NCI-H345 treated with DMSO at 0.1 percent for 48 hours (cell line): ENCODE measurements around the gene FXN.
"Not testable (repeated sequence)": the region's sequence is repeated elsewhere in the genome, so short reads cannot be mapped to it uniquely, and the experiment has no call there.

Source experiments
- DNase-seq: peaks from one replicate; lab custom pipeline; 2025; ENCODE audit not compliant: unreplicated experiment; lab: John Stamatoyannopoulos, UW

Gene FXN

DNA sequence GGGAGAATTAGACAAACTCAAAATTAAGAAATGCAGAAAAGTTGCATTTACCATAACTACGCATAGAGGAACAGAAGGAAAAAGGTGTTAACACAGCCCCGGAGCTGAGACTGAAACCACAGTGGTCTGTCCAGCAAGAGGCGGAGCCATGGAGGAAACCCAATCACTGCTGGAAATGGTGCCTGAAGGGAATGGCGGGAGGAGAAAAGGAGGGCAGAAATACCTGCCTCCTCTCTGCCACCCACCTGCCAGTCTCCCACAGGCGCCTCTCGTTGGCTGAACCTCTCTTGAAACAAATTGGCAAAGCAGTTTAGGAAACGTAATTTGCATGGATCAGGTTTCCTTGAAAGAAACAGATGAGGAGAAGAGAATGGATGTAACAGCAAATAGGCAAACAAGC is 11.9 kb upstream of the FXN start:
- DNase-seq: no peak

- peak; percentile 36 for DNase-seq
Observed at GRCh38 chr9:69027355-69028097, 8.0 kb upstream of the FXN start.

- no peak for DNase-seq
Observed at GRCh38 chr9:69028754-69029153, 6.8 kb upstream of the FXN start.

GRCh38 chr9:69029535-69029934 is 6.0 kb upstream of the FXN start:
- no peak for DNase-seq

DNA sequence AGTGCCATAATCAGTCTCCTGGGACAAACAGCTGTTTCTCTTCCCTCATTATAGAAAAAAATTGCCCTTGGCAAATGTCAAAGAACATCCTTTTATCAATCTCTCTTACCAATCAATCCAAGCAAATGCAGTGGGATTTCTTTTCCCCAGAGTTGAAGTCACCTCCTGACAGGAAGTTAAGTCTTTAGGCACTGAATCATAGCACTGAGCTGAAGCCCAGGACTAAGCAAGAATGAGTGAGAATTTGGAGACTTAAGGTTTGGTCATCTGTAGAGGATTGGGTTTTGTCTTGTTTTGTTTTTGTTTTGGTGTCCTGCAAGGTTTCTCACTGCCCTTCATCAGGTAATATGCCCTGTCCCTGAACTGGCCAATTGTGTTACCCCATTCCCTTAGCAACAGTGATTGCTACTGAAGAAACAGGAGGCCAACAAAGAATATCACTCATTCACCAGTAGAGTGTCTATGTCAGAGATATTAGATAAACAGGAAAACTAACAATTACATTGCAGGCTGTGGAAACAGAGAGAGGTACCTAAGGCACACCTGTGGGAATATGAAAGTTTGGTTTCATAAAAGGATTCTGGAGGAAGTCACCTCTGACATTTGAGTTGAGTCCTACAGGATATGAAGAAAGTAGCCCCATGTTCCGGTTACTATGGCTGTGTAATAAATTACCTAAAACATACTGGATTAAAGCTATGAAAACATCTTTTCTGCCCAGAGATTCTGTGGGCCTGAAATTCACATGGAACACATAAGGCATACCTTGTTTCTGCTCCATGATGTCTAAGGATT is 4.5 kb upstream of the FXN start:
- no peak for DNase-seq

DNA sequence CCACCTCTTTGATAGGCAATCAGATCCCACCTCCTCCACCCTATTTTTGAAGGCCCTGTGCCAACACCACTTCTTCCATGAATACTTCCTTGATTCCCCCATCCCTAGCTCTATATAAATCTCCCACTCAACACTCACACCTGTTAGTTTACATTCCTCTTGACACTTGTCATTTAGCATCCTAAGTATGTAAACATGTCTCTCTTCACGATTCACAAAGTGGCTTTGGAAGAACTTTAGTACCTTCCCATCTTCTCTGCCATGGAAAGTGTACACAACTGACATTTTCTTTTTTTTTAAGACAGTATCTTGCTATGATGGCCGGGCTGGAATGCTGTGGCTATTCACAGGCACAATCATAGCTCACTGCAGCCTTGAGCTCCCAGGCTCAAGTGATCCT is 1.5 kb upstream of the FXN start:
- DNase-seq: no peak

- no peak for DNase-seq
Observed at GRCh38 chr9:69036309-69036708, 757 bp downstream of the FXN start.

DNA sequence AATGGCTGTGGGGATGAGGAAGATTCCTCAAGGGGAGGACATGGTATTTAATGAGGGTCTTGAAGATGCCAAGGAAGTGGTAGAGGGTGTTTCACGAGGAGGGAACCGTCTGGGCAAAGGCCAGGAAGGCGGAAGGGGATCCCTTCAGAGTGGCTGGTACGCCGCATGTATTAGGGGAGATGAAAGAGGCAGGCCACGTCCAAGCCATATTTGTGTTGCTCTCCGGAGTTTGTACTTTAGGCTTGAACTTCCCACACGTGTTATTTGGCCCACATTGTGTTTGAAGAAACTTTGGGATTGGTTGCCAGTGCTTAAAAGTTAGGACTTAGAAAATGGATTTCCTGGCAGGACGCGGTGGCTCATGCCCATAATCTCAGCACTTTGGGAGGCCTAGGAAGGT is 1.2 kb downstream of the FXN start:
- DNase-seq: no peak

DNA sequence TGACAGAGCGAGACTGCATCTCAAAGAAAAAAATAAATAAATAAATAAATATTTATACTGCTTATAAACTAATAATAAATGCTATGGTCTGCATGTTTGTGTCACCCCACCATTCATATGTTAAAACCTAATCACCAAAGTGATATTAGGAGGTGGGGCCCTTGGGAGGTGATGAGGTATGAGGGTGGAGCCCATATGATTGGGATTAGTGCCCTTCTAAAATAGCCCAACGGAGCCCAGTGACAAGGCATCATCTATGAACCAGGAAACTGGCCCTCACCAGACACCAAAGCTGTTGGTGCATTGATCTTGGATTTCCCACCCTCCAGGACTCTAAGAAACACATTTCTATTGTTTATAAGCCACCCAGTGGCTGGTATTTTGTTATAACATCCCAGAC is 5.1 kb downstream of the FXN start:
- DNase-seq: no peak

- no peak for DNase-seq
Observed at GRCh38 chr9:69044240-69045219, 9.0 kb downstream of the FXN start.

DNA sequence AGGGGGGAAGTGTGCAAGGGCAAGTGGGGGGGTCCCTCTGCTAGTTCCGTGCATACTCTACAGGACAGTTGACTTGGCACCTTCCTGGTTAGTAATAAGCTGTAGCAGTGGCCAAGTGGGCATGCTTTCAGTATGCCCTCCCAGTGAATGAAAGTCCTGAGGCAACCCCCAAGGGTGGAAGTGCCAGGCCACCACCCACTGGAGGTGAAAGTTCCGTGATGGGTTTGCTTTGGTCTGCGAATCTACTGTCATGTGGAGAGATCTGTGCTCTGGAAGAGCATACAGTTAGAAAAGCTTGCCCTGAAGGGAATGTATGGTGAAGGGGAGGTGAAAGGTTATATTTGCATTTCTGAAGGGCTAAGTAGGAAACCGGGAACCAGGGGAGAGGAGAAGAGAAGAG is 10.3 kb downstream of the FXN start:
- no peak for DNase-seq

DNA sequence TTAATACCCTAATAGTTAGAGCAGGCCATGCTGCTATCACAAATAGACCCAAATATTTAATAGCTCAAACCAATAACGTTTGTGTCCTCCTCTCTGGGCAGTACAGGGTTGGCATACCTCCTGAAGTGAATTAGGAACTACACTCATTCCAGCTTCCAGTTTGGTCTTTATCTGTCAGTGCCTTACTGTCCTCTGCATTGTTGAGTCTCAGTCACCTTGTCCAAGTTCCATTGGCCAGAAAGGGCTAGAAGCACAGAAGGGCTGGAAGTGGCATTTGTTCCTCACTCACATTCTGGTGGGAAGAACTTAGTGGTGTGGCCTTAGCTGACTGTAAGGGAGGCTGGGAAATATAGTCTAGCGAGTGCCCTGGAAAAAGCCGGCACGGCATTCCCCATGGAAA is 11.2 kb downstream of the FXN start:
- DNase-seq: no peak

GRCh38 chr9:69047371-69047770 is 11.8 kb downstream of the FXN start:
- DNase-seq: no peak

GRCh38 chr9:69049094-69049493 is 13.5 kb downstream of the FXN start:
- no peak for DNase-seq

DNA sequence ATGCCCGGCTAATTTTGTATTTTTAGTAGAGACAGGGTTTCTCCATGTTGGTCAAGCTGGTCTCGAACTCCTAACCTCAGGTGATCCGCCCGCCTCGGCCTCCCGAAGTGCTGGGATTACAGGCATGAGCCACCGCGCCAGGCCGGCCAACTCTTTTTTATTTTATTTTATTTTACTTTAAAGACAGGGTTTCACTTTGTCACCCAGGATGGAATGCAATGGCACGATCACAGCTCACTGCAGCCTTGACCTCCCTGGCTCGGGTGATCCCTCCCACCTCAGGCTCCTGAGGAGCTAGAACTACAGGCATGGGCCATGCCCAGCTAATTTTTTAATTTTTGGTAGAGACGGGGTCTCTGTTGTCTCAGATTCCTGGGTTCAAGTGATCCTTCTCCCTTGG is 15.4 kb downstream of the FXN start:
- DNase-seq: not testable (repeated sequence)

GRCh38 chr9:69054989-69055388 is 19.4 kb downstream of the FXN start:
- no peak for DNase-seq

DNA sequence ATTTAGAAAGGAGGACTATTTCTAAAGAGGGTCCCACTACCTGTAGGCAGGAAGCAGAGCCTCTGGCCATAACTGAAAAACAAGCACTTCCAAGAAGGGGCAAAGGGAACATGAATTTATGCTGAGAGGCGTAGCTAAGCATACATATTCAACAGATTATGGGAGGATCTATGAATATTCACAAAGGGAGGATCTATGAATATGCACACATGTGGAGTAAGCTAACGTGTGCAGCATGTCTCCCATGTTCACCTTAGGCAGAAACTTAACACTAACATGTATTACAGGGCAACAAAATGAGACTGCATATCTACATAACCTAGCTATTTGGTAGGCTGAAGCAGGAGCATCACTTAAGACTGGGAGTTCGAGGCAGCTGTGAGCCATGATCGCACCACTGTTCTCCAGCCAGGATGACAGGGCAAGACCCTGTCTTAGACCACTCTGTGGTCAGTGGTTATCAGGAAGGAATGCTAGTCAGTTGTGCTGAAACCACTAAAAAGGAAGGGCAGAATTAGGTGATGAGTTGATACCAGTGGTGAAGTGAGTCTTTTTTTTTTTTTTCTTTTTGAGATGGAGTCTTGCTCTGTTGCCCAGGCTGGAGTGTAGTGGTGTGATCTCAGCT is 20.8 kb downstream of the FXN start:
- no peak for DNase-seq

GRCh38 chr9:69058101-69058500 is 22.5 kb downstream of the FXN start:
- no peak for DNase-seq

DNA sequence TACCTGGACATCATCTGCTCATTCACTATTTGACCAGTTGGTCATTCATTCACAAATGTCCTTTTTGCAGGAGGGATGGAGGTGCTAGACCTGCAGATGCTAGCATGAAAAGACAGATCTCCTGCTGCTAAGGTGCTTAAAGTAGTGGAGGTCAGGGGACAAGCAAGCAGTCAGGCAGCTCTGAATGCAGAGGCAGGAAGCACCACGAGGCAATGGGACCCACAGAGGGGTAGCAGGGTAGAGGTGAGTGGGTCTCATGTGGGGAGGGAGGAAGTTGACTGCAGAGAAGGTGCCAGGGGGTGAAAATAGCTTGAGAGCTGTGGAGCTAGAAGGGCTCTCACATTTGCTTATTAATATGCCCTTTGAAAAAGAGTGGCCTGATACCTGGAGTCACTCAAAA is 25.2 kb downstream of the FXN start:
- no peak for DNase-seq

DNA sequence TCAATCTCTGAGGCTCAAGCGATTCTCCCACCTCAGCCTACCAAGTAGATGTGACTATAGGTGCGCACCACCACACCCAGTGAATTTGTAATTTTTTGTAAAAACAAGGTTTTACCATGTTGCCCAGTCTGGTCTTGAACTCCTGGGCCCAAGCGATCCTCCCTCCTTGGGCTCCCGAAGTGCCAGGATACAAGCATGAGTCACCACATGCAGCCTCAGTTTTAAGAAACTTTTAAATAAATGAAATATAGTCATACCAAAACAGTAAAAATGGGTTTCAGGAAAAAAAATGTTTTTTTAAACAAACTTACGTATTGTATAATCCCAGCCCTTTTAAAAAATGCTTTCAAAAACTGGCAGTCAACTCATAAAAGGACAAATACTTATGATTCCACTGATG is 26.6 kb downstream of the FXN start:
- DNase-seq: no peak

DNA sequence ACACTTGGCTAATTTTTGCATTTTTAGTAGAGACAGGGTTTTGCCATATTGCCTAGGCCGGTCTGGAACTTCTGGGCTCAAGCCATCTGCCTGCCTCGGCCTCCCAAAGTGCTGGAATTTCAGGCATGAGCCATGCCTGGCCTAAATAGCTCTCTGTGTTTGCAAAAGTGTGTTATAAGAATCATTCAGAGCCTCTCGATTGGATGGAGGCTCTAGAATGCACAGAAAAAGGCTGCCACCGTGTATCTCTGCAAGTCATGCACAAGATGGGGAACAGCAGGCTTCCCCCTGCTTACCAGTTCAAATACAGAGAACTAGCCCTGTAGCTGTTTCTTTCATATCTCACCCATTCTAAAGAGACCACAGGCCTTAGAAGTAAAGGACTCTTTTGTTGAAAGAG is 28.3 kb downstream of the FXN start:
- no peak for DNase-seq
